GM23338 (cell line): ENCODE results near the gene FAM161B.

ENCODE experiments used
- CREB1 ChIP-seq: fragments of 250-450 bp; sonication (Bioruptor Pico); IDR thresholded peaks from 2 replicates; pipeline ENCODE4 v1.5.0; 2020; ENCODE audit warnings: low read depth, mild to moderate bottlenecking, moderate library complexity
- EZH2 ChIP-seq: fragments of 200-600 bp; sonication (generic); IDR thresholded peaks from one replicate; pipeline ENCODE4 v1.8.0; 2017; ENCODE audit warnings: antibody characterized with exemption, mild to moderate bottlenecking, low read depth; ENCODE audit not compliant: unreplicated experiment
- EZH2phosphoT487 ChIP-seq: fragments of 200-600 bp; sonication (generic); IDR thresholded peaks from one replicate; pipeline ENCODE4 v1.8.1; 2018; ENCODE audit warnings: antibody characterized with exemption; ENCODE audit not compliant: unreplicated experiment
- JUNB ChIP-seq: IDR thresholded peaks from one replicate; pipeline ENCODE4 v1.6.1; 2016; ENCODE audit warnings: antibody characterized with exemption; ENCODE audit not compliant: unreplicated experiment
- POLR2AphosphoS5 ChIP-seq: IDR thresholded peaks from 2 replicates; pipeline ENCODE4 v1.6.1; 2016; ENCODE audit warnings: antibody characterized with exemption, low read depth
- ZNF114 ChIP-seq: fragments of 250-450 bp; sonication (Bioruptor Pico); IDR thresholded peaks from 2 replicates; pipeline ENCODE4 v1.5.0; 2020; ENCODE audit warnings: mild to moderate bottlenecking, moderate library complexity
- ZNF331 ChIP-seq: fragments of 250-450 bp; sonication (Bioruptor Pico); IDR thresholded peaks from 2 replicates; pipeline ENCODE4 v1.5.0; 2020; ENCODE audit warnings: low read depth, mild to moderate bottlenecking, moderate library complexity
- TF ChIP-seq, protein P1 (sequence below), 2 experiments: fragments of 200-600 bp in 1 of 2; sonication (generic) in 1 of 2; conservative IDR thresholded peaks; 2 replicates each; pipeline versions ENCODE4 v1.5.1 to v1.6.1; 2016 to 2017; ENCODE audit warnings: antibody characterized with exemption in 2 of 2, low read depth in 2 of 2, mild to moderate bottlenecking in 2 of 2, moderate library complexity in 1 of 2
- TF ChIP-seq, protein P2 (sequence below): IDR thresholded peaks from 2 replicates; pipeline ENCODE4 v1.6.1; 2016; ENCODE audit warnings: antibody characterized with exemption
- TF ChIP-seq, protein P3 (sequence below): IDR thresholded peaks from one replicate; pipeline ENCODE4 v1.6.1; 2018; ENCODE audit warnings: antibody characterized with exemption; ENCODE audit not compliant: unreplicated experiment
- TF ChIP-seq, protein P4 (sequence below): fragments of 250-450 bp; sonication (Bioruptor Pico); IDR thresholded peaks from 2 replicates; pipeline ENCODE4 v1.5.0; 2020; ENCODE audit warnings: mild to moderate bottlenecking, moderate library complexity

DNA sequence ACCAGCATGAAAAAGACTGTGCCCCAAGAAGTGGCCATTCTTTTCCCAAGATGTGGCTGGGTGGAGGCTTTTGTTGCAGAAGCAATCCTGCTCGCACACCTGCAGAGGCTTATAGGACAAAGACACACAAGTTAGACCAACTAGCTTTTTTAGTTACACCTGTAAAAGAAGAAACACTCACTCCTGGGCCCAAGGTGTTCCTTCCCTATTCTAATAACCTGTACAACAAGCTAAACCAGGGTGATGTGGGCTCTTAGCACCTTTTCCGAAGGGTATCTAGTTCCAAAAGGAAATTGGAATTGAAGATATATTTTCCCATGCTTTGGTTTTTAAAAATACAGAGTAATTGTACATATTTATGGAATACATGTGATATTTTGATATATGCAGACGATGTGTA is 38.2 kb upstream of the FAM161B start:
- TF ChIP-seq, protein P1, sequence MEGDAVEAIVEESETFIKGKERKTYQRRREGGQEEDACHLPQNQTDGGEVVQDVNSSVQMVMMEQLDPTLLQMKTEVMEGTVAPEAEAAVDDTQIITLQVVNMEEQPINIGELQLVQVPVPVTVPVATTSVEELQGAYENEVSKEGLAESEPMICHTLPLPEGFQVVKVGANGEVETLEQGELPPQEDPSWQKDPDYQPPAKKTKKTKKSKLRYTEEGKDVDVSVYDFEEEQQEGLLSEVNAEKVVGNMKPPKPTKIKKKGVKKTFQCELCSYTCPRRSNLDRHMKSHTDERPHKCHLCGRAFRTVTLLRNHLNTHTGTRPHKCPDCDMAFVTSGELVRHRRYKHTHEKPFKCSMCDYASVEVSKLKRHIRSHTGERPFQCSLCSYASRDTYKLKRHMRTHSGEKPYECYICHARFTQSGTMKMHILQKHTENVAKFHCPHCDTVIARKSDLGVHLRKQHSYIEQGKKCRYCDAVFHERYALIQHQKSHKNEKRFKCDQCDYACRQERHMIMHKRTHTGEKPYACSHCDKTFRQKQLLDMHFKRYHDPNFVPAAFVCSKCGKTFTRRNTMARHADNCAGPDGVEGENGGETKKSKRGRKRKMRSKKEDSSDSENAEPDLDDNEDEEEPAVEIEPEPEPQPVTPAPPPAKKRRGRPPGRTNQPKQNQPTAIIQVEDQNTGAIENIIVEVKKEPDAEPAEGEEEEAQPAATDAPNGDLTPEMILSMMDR (conservative IDR thresholded peaks at IDR 0.05; ENCODE audit: low read depth in 2 of 2), result no peak
- TF ChIP-seq POLR2AphosphoS5 (no peak), EZH2phosphoT487 (no peak), CREB1 (CRISPR knock-in tag) (no peak), ZNF114 (CRISPR knock-in tag) (no peak), EZH2 (no peak), ZNF331 (CRISPR knock-in tag) (no peak), JUNB (no peak)
- TF ChIP-seq, protein P2, sequence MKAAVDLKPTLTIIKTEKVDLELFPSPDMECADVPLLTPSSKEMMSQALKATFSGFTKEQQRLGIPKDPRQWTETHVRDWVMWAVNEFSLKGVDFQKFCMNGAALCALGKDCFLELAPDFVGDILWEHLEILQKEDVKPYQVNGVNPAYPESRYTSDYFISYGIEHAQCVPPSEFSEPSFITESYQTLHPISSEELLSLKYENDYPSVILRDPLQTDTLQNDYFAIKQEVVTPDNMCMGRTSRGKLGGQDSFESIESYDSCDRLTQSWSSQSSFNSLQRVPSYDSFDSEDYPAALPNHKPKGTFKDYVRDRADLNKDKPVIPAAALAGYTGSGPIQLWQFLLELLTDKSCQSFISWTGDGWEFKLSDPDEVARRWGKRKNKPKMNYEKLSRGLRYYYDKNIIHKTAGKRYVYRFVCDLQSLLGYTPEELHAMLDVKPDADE, result no peak
- TF ChIP-seq, protein P3, sequence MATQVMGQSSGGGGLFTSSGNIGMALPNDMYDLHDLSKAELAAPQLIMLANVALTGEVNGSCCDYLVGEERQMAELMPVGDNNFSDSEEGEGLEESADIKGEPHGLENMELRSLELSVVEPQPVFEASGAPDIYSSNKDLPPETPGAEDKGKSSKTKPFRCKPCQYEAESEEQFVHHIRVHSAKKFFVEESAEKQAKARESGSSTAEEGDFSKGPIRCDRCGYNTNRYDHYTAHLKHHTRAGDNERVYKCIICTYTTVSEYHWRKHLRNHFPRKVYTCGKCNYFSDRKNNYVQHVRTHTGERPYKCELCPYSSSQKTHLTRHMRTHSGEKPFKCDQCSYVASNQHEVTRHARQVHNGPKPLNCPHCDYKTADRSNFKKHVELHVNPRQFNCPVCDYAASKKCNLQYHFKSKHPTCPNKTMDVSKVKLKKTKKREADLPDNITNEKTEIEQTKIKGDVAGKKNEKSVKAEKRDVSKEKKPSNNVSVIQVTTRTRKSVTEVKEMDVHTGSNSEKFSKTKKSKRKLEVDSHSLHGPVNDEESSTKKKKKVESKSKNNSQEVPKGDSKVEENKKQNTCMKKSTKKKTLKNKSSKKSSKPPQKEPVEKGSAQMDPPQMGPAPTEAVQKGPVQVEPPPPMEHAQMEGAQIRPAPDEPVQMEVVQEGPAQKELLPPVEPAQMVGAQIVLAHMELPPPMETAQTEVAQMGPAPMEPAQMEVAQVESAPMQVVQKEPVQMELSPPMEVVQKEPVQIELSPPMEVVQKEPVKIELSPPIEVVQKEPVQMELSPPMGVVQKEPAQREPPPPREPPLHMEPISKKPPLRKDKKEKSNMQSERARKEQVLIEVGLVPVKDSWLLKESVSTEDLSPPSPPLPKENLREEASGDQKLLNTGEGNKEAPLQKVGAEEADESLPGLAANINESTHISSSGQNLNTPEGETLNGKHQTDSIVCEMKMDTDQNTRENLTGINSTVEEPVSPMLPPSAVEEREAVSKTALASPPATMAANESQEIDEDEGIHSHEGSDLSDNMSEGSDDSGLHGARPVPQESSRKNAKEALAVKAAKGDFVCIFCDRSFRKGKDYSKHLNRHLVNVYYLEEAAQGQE, result no peak
- TF ChIP-seq, protein P4, sequence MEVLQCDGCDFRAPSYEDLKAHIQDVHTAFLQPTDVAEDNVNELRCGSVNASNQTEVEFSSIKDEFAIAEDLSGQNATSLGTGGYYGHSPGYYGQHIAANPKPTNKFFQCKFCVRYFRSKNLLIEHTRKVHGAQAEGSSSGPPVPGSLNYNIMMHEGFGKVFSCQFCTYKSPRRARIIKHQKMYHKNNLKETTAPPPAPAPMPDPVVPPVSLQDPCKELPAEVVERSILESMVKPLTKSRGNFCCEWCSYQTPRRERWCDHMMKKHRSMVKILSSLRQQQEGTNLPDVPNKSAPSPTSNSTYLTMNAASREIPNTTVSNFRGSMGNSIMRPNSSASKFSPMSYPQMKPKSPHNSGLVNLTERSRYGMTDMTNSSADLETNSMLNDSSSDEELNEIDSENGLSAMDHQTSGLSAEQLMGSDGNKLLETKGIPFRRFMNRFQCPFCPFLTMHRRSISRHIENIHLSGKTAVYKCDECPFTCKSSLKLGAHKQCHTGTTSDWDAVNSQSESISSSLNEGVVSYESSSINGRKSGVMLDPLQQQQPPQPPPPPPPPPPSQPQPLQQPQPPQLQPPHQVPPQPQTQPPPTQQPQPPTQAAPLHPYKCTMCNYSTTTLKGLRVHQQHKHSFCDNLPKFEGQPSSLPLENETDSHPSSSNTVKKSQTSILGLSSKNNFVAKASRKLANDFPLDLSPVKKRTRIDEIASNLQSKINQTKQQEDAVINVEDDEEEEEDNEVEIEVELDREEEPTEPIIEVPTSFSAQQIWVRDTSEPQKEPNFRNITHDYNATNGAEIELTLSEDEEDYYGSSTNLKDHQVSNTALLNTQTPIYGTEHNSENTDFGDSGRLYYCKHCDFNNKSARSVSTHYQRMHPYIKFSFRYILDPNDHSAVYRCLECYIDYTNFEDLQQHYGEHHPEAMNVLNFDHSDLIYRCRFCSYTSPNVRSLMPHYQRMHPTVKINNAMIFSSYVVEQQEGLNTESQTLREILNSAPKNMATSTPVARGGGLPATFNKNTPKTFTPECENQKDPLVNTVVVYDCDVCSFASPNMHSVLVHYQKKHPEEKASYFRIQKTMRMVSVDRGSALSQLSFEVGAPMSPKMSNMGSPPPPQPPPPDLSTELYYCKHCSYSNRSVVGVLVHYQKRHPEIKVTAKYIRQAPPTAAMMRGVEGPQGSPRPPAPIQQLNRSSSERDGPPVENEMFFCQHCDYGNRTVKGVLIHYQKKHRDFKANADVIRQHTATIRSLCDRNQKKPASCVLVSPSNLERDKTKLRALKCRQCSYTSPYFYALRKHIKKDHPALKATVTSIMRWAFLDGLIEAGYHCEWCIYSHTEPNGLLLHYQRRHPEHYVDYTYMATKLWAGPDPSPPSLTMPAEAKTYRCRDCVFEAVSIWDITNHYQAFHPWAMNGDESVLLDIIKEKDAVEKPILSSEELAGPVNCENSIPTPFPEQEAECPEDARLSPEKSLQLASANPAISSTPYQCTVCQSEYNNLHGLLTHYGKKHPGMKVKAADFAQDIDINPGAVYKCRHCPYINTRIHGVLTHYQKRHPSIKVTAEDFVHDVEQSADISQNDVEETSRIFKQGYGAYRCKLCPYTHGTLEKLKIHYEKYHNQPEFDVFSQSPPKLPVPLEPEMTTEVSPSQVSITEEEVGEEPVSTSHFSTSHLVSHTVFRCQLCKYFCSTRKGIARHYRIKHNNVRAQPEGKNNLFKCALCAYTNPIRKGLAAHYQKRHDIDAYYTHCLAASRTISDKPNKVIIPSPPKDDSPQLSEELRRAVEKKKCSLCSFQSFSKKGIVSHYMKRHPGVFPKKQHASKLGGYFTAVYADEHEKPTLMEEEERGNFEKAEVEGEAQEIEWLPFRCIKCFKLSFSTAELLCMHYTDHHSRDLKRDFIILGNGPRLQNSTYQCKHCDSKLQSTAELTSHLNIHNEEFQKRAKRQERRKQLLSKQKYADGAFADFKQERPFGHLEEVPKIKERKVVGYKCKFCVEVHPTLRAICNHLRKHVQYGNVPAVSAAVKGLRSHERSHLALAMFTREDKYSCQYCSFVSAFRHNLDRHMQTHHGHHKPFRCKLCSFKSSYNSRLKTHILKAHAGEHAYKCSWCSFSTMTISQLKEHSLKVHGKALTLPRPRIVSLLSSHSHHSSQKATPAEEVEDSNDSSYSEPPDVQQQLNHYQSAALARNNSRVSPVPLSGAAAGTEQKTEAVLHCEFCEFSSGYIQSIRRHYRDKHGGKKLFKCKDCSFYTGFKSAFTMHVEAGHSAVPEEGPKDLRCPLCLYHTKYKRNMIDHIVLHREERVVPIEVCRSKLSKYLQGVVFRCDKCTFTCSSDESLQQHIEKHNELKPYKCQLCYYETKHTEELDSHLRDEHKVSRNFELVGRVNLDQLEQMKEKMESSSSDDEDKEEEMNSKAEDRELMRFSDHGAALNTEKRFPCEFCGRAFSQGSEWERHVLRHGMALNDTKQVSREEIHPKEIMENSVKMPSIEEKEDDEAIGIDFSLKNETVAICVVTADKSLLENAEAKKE (CRISPR knock-in tag), result no peak
